Tibial nerve (tissue), 4 donors: ENCODE data around the gene C5orf15. TPM values are rescaled to one million over a fixed set of nuclear protein-coding genes. Genes with fewer than 3 reads are reported as not detected.

Source experiments
- DNase-seq, 2 donors: peaks; one replicate each; pipeline ENCODE4 v3.0.0-alpha.2; 2019; ENCODE audit warnings: low spot score in 2 of 2
- H3K27ac ChIP-seq, 4 donors: fragments of 200-600 bp; sonication (generic) in 3 of 4; one replicate each; pipeline ENCODE4 v1.5.1; 2017 to 2019; ENCODE audit warnings: mild to moderate bottlenecking in 1 of 4
- H3K27me3 ChIP-seq, 2 donors: fragments of 200-600 bp; sonication (generic) in 1 of 2; one replicate each; pipeline versions ENCODE4 v1.5.1 to v1.6.0; 2017 to 2019
- H3K36me3 ChIP-seq, 3 donors: fragments of 200-600 bp; sonication (generic); one replicate each; pipeline ENCODE4 v1.5.1; 2018 to 2019
- H3K4me1 ChIP-seq, 4 donors: fragments of 200-600 bp; sonication (generic) in 3 of 4; one replicate each; pipeline ENCODE4 v1.5.1; 2017 to 2019
- H3K4me3 ChIP-seq, 4 donors: fragments of 200-600 bp; sonication (generic) in 3 of 4; one replicate each; pipeline ENCODE4 v1.5.1; 2017 to 2019; ENCODE audit warnings: mild to moderate bottlenecking in 1 of 4, moderate library complexity in 1 of 4
- H3K9me3 ChIP-seq, 4 donors: fragments of 200-600 bp; sonication (generic) in 3 of 4; one replicate each; pipeline ENCODE4 v1.5.1; 2017 to 2019
- EP300 ChIP-seq, 2 donors: sonication (generic); formaldehyde crosslinking; IDR thresholded peaks; one replicate each; pipeline ENCODE4 v1.6.1; 2017; ENCODE audit warnings: antibody characterized with exemption in 2 of 2, mild to moderate bottlenecking in 1 of 2
- POLR2A ChIP-seq, 2 donors: fragments of 450-650 bp; IDR thresholded peaks; one replicate each; pipeline ENCODE4 v1.6.1; 2017; ENCODE audit warnings: antibody characterized with exemption in 2 of 2, mild to moderate bottlenecking in 2 of 2, moderate library complexity in 2 of 2
- WGBS, 2 donors: methylation state at CpG; one replicate each; pipeline ENCODE4 v1.1.5; 2018; 5-methylcytosine and 5-hydroxymethylcytosine counted together
- total RNA-seq, 4 donors: library from RNA; depleted of rRNA; stranded (reverse); fragments of >200 nt; gene quantifications; one replicate each; pipeline ENCODE4 v1.1.0, GENCODE V29; 2016
- TF ChIP-seq, protein P1 (sequence below), 5 experiments: fragments of 200-600 bp in 3 of 5; fragments of 450-650 bp in 2 of 5; sonication (generic) in 3 of 5; IDR thresholded peaks; one replicate each; pipeline ENCODE4 v1.5.1; 2016 to 2019; ENCODE audit warnings: antibody characterized with exemption in 5 of 5, mild to moderate bottlenecking in 3 of 5, moderate library complexity in 2 of 5

C5orf15 gene
- total RNA-seq, 4 donors from 2014 or later: 27.6 to 34.3 (median 32.9) TPM

DNA sequence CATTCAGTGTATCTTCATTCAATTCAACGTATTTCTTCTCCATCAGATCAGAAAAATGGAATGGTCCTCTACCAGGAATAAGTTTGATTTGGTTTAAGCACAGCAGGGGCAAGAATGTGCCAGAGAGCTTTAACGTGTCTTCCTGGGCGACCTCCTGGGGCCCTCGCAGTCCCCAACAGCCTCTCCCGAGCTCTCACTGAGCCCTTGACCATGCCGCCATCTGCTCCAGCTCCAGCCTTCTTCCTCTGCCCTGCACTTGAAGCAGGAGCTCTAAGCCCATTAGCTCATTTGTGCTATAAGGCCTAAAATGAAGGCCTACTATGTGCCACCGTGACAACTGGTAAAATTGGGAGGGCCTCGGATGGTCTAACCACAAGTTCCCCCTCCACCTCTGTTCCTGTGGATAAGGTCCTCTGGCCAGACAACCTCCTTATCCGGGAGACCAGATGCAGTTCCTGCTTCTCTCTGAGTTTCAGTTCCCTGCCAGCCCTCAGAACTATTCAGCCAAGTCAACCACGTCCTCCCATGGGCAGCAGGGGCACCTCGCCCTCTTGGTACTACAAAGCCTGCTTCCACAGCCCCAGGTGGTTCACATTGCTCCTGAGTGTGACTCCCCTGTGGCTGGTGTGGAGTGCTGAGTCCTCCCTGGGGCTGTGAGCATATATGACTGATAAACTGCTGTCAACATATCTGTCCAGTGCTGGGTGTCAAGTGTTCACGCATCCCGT is 35.8 kb downstream of the C5orf15 start:
- 85 to 90% methylated on average over 13 of the region's 13 CpGs for WGBS, 2 donors
- DNase-seq: no peak
- TF ChIP-seq, protein P1, sequence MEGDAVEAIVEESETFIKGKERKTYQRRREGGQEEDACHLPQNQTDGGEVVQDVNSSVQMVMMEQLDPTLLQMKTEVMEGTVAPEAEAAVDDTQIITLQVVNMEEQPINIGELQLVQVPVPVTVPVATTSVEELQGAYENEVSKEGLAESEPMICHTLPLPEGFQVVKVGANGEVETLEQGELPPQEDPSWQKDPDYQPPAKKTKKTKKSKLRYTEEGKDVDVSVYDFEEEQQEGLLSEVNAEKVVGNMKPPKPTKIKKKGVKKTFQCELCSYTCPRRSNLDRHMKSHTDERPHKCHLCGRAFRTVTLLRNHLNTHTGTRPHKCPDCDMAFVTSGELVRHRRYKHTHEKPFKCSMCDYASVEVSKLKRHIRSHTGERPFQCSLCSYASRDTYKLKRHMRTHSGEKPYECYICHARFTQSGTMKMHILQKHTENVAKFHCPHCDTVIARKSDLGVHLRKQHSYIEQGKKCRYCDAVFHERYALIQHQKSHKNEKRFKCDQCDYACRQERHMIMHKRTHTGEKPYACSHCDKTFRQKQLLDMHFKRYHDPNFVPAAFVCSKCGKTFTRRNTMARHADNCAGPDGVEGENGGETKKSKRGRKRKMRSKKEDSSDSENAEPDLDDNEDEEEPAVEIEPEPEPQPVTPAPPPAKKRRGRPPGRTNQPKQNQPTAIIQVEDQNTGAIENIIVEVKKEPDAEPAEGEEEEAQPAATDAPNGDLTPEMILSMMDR (IDR thresholded peaks at IDR 0.05): no peak
- no peak for TF ChIP-seq EP300 (IDR thresholded peaks at IDR 0.05)
- no peak for TF ChIP-seq POLR2A (IDR thresholded peaks at IDR 0.05)
- no peak overlapping the region for H3K4me3 ChIP-seq
- H3K9me3 ChIP-seq: no peaks in the 10 kb centered on the region
- no peak overlapping the region for H3K27ac ChIP-seq
- no peaks in the 10 kb centered on the region for H3K27me3 ChIP-seq
- H3K36me3 ChIP-seq: no peaks in the 10 kb centered on the region
- peaks cover 0 to 12% (median 2%) of the 10 kb centered on the region in 4 donors for H3K4me1 ChIP-seq

- no peak for TF ChIP-seq POLR2A (IDR thresholded peaks at IDR 0.05)
- TF ChIP-seq, protein P1 (IDR thresholded peaks at IDR 0.05): no peak
- TF ChIP-seq EP300 (IDR thresholded peaks at IDR 0.05): no peak
- H3K4me1 ChIP-seq: peaks cover 0 to 18% (median 2%) of the 10 kb centered on the region in 4 donors
- H3K36me3 ChIP-seq: no peaks in the 10 kb centered on the region
- no peak for DNase-seq
- no peak overlapping the region for H3K4me3 ChIP-seq
- no peak overlapping the region for H3K27ac ChIP-seq
- H3K27me3 ChIP-seq: no peaks in the 10 kb centered on the region
- H3K9me3 ChIP-seq: no peaks in the 10 kb centered on the region
- WGBS, 2 donors: 86 to 89% methylated on average over 5 of the region's 5 CpGs
Measured at GRCh38 chr5:133931546-133931945, 36.9 kb downstream of the C5orf15 start.

DNA sequence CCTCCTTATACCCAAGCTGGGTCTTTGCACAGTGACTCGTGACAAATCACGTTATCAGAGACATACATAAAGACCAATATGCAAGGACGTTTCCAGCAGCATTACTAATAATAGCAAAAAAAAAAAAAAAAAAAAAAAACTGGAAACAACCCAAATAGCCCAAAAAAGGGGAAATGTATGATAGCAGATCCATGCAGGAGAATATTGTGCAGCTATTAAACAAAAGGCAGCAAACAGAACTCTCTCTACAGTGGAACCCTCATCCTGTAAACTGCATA is 37.7 kb downstream of the C5orf15 start:
- no peaks in the 10 kb centered on the region for H3K9me3 ChIP-seq
- H3K36me3 ChIP-seq: no peaks in the 10 kb centered on the region
- H3K27me3 ChIP-seq: no peaks in the 10 kb centered on the region
- no peak overlapping the region for H3K4me3 ChIP-seq
- TF ChIP-seq EP300 (IDR thresholded peaks at IDR 0.05): no peak
- TF ChIP-seq POLR2A (IDR thresholded peaks at IDR 0.05): no peak
- TF ChIP-seq, protein P1 (IDR thresholded peaks at IDR 0.05): no peak
- 54 to 74% methylated on average over 3 of the region's 3 CpGs for WGBS, 2 donors
- H3K4me1 ChIP-seq: peaks cover 0 to 18% (median 2%) of the 10 kb centered on the region in 4 donors
- H3K27ac ChIP-seq: no peak overlapping the region
- no peak for DNase-seq

- Histone ChIP-seq H3K27me3 (no peaks in the 10 kb centered on the region), H3K4me3 (no peak overlapping the region), H3K27ac (no peak overlapping the region), H3K36me3 (no peaks in the 10 kb centered on the region), H3K9me3 (no peaks in the 10 kb centered on the region), H3K4me1 (peaks cover 0 to 18% (median 2%) of the 10 kb centered on the region in 4 donors)
- TF ChIP-seq POLR2A (IDR thresholded peaks at IDR 0.05): no peak
- no peak for TF ChIP-seq EP300 (IDR thresholded peaks at IDR 0.05)
- TF ChIP-seq, protein P1 (IDR thresholded peaks at IDR 0.05): no peak
- DNase-seq: no peak
- WGBS, 2 donors: 63 to 73% methylated on average over 15 to 16 of the region's 16 CpGs
Measured at GRCh38 chr5:133930061-133930812, 38.2 kb downstream of the C5orf15 start.
